Measurements from ENCODE around the gene RALBP1. TPM values are rescaled to one million over a fixed set of nuclear protein-coding genes. Genes with fewer than 3 reads are reported as not detected.

Gene RALBP1
- total RNA-seq, 8 experiments from 2014 or later = 22.0 to 46.4 (median 28.3) TPM

DNA sequence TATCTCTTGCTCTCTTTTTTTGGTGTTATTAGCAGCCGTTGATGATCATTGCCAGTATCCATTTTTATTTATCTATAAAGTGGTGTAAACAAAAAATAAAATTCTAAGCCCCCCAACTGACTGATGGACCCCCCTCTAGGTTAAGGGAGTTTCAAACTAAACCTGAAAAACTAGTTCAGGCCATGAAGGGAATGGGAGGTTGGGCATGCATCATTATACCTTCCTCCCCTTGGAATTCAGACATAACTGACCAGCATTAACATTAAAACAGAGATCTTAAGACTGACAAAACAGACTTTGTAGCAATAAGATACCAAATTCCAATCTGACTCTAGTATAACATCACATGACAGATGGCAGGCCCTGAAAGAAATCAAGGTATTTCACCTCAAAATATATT lies 20.2 kb downstream of the RALBP1 start:
- no peak overlapping the region for H3K27ac ChIP-seq
- in situ Hi-C loops (cut with MboI; ENCODE audit: low pct_unique_long_range_greater_than_20kb in 2 of 9, low sequenced_read_pairs in 9 of 9, unreplicated experiment in 9 of 9) = no loop called here
- no peak for ATAC-seq (replicated peaks in 6 of 8)
- H3K4me1 ChIP-seq (replicated peaks in 1 of 2) = no peaks in the 10 kb centered on the region
- 20 to 100% (median 86%) methylated on average over 1 of the region's 1 CpG; no CpG with 5 or more reads in 5 of the 10 experiments for WGBS, 10 experiments
- no peak overlapping the region for H3K4me3 ChIP-seq

DNA sequence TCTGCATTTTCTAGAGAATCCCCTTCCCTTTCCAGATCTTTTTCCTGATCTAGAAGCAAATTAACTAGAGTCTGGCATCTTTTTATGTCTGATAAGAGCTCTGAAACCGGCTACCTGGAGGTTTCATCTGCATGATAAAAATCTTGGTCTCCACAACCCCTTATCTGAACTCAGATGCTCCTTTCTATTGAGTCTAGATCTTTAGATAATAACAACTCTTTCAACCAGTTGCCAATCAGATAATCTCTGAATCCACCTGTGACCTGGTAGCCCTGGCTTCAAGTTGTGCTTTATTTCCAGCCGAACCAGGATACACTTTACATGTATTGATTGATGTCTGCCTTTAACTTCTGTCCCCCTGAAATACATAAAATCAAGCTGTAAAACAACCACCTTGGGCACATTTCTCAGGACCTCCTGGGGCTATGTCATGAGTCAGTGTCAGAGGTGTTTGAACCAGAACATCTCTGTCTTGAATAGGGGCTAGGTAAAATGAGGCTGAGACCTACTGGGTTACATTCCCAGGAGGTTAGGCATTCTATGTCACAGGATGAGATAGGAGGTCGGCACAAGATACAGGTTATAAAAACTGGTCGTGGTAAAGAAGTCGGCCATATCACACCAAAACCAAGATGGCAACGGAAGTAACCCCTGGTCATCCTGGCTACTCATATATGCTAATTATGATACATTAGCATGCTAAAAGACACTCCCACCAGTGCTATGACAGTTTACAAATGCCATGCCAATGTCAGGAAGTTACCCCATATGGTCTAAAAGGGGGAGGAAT lies 20.8 kb downstream of the RALBP1 start:
- ATAC-seq (replicated peaks in 6 of 8) = peak in 3 of 8 experiments; percentile 81 to 94 (median 94)
- Histone ChIP-seq H3K4me1 (replicated peaks in 1 of 2) (no peaks in the 10 kb centered on the region), H3K27ac (no peak overlapping the region), H3K4me3 (no peak overlapping the region)
- in situ Hi-C loops (cut with MboI; ENCODE audit: low pct_unique_long_range_greater_than_20kb in 2 of 9, low sequenced_read_pairs in 9 of 9, unreplicated experiment in 9 of 9) = no loop called here
- 70 to 100% (median 88%) methylated on average over 1 to 6 of the region's 6 CpGs; no CpG with 5 or more reads in 3 of the 10 experiments for WGBS, 10 experiments

DNA sequence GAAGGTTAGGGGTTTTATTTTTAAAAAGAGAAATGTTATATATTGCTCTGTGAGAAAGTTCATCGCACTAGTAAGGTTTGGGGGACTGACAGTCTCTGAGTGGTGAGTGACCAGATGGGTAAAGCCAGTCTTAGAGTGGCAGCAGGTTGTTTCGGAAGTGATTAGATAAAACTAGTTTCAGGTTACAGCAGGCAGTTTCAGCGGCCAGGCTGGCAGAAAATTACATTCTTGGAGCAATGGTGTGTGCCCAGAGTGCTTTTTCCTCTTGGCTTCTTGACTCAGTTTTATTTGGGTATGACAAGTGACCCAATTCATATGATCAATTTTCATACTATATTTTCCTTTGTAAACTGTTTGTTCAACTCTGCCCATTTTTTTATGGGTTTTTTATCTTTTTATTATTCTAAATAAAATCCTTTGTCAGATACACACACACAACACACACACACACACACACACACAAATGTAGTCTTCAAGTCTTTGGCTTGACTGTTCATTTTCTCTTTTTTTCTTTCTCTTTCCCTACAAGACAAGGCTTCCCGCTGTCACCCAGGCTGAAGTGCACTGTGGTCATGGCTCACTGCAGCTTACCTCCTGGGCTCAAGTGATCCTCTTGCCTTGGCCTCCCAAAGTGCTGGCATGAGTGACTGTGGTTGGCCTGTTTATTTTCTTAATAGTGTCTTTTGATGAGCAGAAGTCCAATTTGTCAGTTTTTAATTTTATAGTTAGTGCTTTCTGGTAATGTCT lies 30.9 kb downstream of the RALBP1 start:
- no peak for ATAC-seq (replicated peaks in 6 of 8)
- 66 to 100% (median 90%) methylated on average over 1 to 4 of the region's 4 CpGs; no CpG with 5 or more reads in 1 of the 10 experiments for WGBS, 10 experiments
- H3K4me1 ChIP-seq (replicated peaks in 1 of 2) = no peaks in the 10 kb centered on the region
- no peak overlapping the region for H3K4me3 ChIP-seq
- in situ Hi-C loops (cut with MboI; ENCODE audit: low pct_unique_long_range_greater_than_20kb in 2 of 9, low sequenced_read_pairs in 9 of 9, unreplicated experiment in 9 of 9) = loop anchor here in 1 of 9 experiments (25.0 kb wide), 1 partner anchor 419 kb away; no protein-coding TSS in a partner anchor
- no peak overlapping the region for H3K27ac ChIP-seq

DNA sequence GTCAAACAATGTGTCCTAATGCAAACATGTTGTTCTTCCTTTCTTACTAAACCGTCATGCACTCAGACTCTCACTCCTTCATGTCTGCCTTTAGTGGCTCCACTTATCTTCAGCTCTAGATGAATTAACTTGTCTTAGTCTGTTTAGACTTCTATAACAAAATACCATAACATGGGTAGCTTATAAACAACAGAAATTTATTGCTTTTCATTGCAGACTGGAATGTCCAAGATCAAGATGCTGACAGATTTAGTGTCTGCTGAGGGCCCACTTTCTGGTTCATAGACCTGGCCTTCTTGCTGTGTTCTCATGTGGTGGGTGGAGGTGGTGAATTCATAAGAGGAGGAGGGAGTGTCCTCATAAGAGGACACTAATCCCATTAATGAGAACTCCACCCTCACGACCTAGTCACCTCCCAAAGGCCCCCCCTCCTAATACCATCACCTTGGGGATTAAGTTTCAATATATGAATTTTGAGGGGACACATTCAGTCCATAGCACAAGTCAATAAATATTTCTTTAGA lies 32.3 kb downstream of the RALBP1 start:
- peak in 3 of 8 experiments; percentile 56 to 84 (median 82) for ATAC-seq (replicated peaks in 6 of 8)
- no peak overlapping the region for H3K27ac ChIP-seq
- no peak overlapping the region for H3K4me3 ChIP-seq
- in situ Hi-C loops (cut with MboI; ENCODE audit: low pct_unique_long_range_greater_than_20kb in 2 of 9, low sequenced_read_pairs in 9 of 9, unreplicated experiment in 9 of 9) = loop anchor here in 1 of 9 experiments (25.0 kb wide), 1 partner anchor 420 kb away; no protein-coding TSS in a partner anchor
- 0 to 100% (median 89%) methylated on average over 1 to 2 of the region's 2 CpGs; no CpG with 5 or more reads in 1 of the 10 experiments for WGBS, 10 experiments
- H3K4me1 ChIP-seq (replicated peaks in 1 of 2) = no peaks in the 10 kb centered on the region

DNA sequence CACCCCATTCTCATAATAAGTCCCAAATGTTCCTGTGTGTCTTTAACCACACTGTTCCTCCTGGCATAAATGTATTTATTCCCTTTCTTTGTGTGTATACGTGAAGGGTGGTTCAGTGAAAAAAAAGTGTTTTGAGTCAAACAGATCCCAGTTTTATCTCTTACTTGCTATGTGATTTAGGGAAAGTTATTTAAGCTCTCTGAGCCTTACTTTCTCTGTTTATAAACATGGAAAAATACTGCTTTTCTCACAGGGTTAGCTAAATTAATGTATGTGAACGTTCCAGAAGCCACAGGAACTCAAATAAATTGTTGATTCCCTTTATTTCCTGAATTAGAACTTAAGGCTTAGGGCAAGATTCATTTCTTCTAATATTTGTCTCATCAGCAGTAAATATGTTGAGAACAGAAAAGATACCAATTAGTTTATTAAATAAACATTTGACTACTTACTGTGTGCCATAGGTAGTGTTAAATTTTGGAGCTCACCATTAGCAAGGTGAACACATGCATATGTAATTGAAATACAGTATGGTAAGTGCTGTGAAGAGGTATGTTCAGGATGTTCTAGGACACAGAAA lies 33.2 kb downstream of the RALBP1 start:
- no peak for ATAC-seq (replicated peaks in 6 of 8)
- no peaks in the 10 kb centered on the region for H3K4me1 ChIP-seq (replicated peaks in 1 of 2)
- WGBS, 10 experiments = 25 to 100% (median 80%) methylated on average over 1 to 2 of the region's 2 CpGs; no CpG with 5 or more reads in 1 of the 10 experiments
- no peak overlapping the region for H3K27ac ChIP-seq
- in situ Hi-C loops (cut with MboI; ENCODE audit: low pct_unique_long_range_greater_than_20kb in 2 of 9, low sequenced_read_pairs in 9 of 9, unreplicated experiment in 9 of 9) = loop anchor here in 1 of 9 experiments (25.0 kb wide), 1 partner anchor 421 kb away; no protein-coding TSS in a partner anchor
- H3K4me3 ChIP-seq = no peak overlapping the region

DNA sequence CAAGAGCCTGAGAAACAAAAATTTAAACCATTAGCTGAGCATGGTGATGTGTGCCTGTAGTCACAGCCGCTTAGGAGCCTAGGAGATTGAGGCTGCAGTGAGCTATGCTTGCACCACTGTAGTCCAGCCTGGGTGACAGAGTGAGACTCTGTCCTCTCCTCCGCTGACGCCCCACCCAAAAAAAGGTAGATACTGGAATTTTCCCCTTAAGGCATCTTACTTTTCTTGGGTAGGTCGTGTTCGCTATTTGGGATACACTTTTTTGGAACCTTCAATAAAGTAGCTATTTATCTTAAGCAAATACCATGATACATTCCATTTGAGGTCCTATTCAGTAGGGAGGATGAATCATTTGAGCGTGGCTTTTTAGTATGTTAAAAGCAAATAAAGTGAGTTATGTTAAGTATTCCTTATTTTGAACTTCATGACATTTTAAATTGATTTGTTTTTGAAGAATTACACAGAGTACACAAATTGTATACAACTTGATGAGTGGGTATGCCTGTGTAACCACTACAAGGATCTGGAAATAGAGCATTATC lies 38.7 kb downstream of the RALBP1 start:
- Histone ChIP-seq H3K4me3 (no peak overlapping the region), H3K4me1 (replicated peaks in 1 of 2) (no peaks in the 10 kb centered on the region), H3K27ac (no peak overlapping the region)
- ATAC-seq (replicated peaks in 6 of 8) = no peak
- in situ Hi-C loops (cut with MboI; ENCODE audit: low pct_unique_long_range_greater_than_20kb in 2 of 9, low sequenced_read_pairs in 9 of 9, unreplicated experiment in 9 of 9) = loop anchor here in 1 of 9 experiments (25.0 kb wide), 1 partner anchor 427 kb away; no protein-coding TSS in a partner anchor
- WGBS, 10 experiments = 88 to 100% (median 95%) methylated on average over 2 to 6 of the region's 6 CpGs; no CpG with 5 or more reads in 1 of the 10 experiments

DNA sequence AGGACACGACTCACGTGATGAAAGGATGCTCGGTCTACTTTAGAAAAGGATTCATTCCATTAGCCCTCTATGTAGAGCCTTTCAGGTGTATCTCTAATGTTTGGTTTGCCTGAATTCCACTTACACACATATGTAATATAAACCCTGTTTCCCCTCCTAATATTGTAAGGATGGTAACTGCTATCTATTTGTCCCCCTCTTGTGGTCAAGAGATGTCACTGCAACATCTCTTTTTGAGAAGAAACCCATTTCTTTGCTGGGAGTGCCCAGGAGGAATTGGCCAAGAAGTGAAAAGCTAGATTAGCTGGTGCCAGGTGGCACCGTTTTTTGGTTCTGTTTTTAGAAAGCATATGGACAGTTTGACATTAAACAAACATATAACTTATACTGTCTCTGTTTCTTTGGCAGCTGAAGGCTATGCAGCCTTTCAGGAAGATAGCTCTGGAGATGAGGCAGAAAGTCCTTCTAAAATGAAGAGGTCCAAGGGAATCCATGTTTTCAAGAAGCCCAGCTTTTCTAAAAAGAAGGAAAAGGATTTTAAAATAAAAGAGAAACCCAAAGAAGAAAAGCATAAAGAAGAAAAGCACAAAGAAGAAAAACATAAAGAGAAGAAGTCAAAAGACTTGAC lies 41.2 kb downstream of the RALBP1 start:
- H3K4me3 ChIP-seq = no peak overlapping the region
- peak in 3 of 8 experiments; percentile 46 to 53 (median 50) for ATAC-seq (replicated peaks in 6 of 8)
- in situ Hi-C loops (cut with MboI; ENCODE audit: low pct_unique_long_range_greater_than_20kb in 2 of 9, low sequenced_read_pairs in 9 of 9, unreplicated experiment in 9 of 9) = loop anchor here in 1 of 9 experiments (25.0 kb wide), 1 partner anchor 429 kb away; no protein-coding TSS in a partner anchor
- H3K27ac ChIP-seq = no peak overlapping the region
- H3K4me1 ChIP-seq (replicated peaks in 1 of 2) = no peaks in the 10 kb centered on the region
- 0 to 100% (median 67%) methylated on average over 1 to 4 of the region's 4 CpGs; no CpG with 5 or more reads in 1 of the 10 experiments for WGBS, 10 experiments

DNA sequence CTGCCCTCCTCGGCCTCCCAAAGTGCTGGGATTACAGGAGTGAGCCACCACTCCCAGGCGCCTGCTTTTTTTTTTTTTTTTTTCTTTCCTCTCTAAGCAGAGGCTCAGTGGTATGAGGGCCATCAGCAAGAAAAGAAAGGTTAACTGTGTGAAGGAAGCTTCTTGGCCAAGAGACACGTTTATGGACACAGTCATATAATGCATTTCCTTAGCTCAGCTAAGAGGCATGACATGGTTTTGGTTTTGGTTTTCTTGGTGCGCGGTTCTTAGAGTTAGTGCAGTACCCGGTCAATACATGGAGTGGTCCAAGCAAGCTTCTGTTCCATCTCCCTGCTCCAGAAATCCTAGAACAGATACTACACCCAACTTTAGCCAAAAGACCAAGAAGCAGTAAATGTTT lies 42.6 kb downstream of the RALBP1 start:
- Histone ChIP-seq H3K4me1 (replicated peaks in 1 of 2) (no peaks in the 10 kb centered on the region), H3K27ac (no peak overlapping the region), H3K4me3 (no peak overlapping the region)
- in situ Hi-C loops (cut with MboI; ENCODE audit: low pct_unique_long_range_greater_than_20kb in 2 of 9, low sequenced_read_pairs in 9 of 9, unreplicated experiment in 9 of 9) = loop anchor here in 1 of 9 experiments (25.0 kb wide), 1 partner anchor 431 kb away; no protein-coding TSS in a partner anchor
- 60 to 100% (median 92%) methylated on average over 2 to 6 of the region's 6 CpGs; no CpG with 5 or more reads in 2 of the 10 experiments for WGBS, 10 experiments
- no peak for ATAC-seq (replicated peaks in 6 of 8)

DNA sequence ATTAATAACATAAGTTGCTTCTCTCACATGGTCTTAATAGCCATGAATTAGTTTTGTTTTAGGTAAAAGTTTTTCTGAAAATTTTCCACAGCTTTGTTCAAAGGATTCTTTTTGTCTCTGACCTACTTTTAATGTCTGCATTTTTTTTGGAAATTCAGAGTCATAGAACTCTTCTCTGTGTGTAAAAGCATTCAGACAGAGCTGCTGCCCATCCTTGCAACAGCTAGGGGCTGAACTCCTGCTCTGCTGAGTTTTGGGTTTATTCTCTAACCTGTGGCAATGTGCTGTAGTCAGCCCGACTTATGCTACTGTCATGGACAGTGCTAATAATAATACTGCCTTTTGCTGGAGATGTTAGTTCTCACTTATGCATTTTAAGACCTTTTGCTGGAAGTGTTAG lies 44.1 kb downstream of the RALBP1 start:
- 20 to 100% (median 80%) methylated on average over 1 of the region's 1 CpG; no CpG with 5 or more reads in 3 of the 10 experiments for WGBS, 10 experiments
- in situ Hi-C loops (cut with MboI; ENCODE audit: low pct_unique_long_range_greater_than_20kb in 2 of 9, low sequenced_read_pairs in 9 of 9, unreplicated experiment in 9 of 9) = loop anchor here in 1 of 9 experiments (25.0 kb wide), 1 partner anchor 432 kb away; no protein-coding TSS in a partner anchor

DNA sequence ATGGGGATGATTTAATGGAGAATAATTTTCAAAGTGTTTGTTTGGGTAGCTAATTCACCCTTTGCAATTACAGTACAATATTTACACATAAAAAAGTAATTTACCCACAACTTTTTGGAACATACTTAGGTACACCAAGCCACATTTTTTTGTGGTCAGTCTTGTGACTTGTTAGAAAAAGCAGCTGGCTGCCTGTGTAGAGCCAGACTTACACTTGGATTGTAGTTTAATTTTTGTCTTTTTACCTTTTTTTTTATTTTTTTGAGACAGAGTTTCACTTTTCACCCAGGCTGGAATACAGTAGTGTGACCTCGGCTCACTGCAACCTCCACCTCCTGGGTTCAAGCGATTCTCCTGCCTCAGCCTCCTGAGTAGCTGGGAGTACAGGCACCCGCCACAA lies 45.4 kb downstream of the RALBP1 start:
- in situ Hi-C loops (cut with MboI; ENCODE audit: low pct_unique_long_range_greater_than_20kb in 2 of 9, low sequenced_read_pairs in 9 of 9, unreplicated experiment in 9 of 9) = loop anchor here in 1 of 9 experiments (25.0 kb wide), 1 partner anchor 433 kb away; no protein-coding TSS in a partner anchor
- Histone ChIP-seq H3K4me1 (replicated peaks in 1 of 2) (no peaks in the 10 kb centered on the region), H3K27ac (no peak overlapping the region), H3K4me3 (no peak overlapping the region)
- 64 to 100% (median 92%) methylated on average over 1 to 3 of the region's 3 CpGs; no CpG with 5 or more reads in 3 of the 10 experiments for WGBS, 10 experiments
- ATAC-seq (replicated peaks in 6 of 8) = no peak

More for the DNA sequence above, 44.1 kb downstream of the RALBP1 start:
- H3K4me3 ChIP-seq = no peak overlapping the region
- H3K4me1 ChIP-seq (replicated peaks in 1 of 2) = no peaks in the 10 kb centered on the region
- no peak for ATAC-seq (replicated peaks in 6 of 8)
- H3K27ac ChIP-seq = no peak overlapping the region

DNA sequence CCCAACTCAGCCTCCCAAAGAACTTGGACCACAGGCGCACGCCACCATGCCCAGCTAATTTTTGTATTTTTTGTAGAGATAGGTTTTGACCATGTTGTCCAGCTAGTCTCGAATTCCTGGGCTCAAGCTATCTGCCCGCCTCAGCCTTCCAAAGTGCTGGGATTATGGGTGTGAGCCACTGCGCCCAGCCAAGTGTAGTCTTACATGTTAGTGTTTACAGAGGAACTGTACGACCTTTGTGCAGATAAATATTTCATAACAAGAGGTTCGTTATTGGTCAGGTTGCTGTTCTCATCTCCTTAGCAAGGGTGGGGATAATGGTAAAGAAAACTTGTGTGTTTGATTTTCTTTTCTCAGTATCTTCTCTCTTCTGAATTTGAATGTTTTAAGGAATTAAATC lies 46.5 kb downstream of the RALBP1 start:
- 80 to 100% (median 100%) methylated on average over 1 to 7 of the region's 7 CpGs; no CpG with 5 or more reads in 1 of the 10 experiments for WGBS, 10 experiments
- in situ Hi-C loops (cut with MboI; ENCODE audit: low pct_unique_long_range_greater_than_20kb in 2 of 9, low sequenced_read_pairs in 9 of 9, unreplicated experiment in 9 of 9) = loop anchor here in 1 of 9 experiments (25.0 kb wide), 1 partner anchor 434 kb away; no protein-coding TSS in a partner anchor
- H3K4me3 ChIP-seq = no peak overlapping the region
- no peaks in the 10 kb centered on the region for H3K4me1 ChIP-seq (replicated peaks in 1 of 2)
- H3K27ac ChIP-seq = no peak overlapping the region
- no peak for ATAC-seq (replicated peaks in 6 of 8)

Measured in motor neuron (in vitro differentiated cells).